IPS-18c (cell line): ENCODE data around the gene CDC16.

Source experiments
- H3K4me3 ChIP-seq: 2 replicates; pipeline ENCODE4 v1.7.0; 2013; ENCODE audit warnings: low read depth, mild to moderate bottlenecking, low read length, moderate library complexity; ENCODE audit not compliant: insufficient read depth
- H3K9me3 ChIP-seq: one replicate; pipeline ENCODE4 v1.6.1; 2013; ENCODE audit warnings: mild to moderate bottlenecking, low read length, moderate library complexity; ENCODE audit not compliant: control insufficient read depth, insufficient read depth

The CDC16 gene

GRCh38 chr13:114279758-114280355 is 45.2 kb downstream of the CDC16 start:
- Histone ChIP-seq H3K9me3 (no peaks in the 10 kb centered on the region), H3K4me3 (no peak overlapping the region)

GRCh38 chr13:114281351-114282040 is 46.8 kb downstream of the CDC16 start, which contains the start of gene UPF3A:
Gene UPF3A, plus strand, starts transcription at chr13:114281601. Its CDS starts 39 bp downstream, at chr13:114281640.
- Histone ChIP-seq H3K4me3 (peak within 1 kb of the TSS; percentile 88), H3K9me3 (no peaks in the 10 kb centered on the region)

GRCh38 chr13:114282041-114282670 is 47.5 kb downstream of the CDC16 start:
- Histone ChIP-seq H3K9me3 (no peaks in the 10 kb centered on the region), H3K4me3 (peak overlapping the region; percentile 67)

GRCh38 chr13:114283576-114283975 is 48.9 kb downstream of the CDC16 start:
- H3K4me3 ChIP-seq: no peak overlapping the region
- H3K9me3 ChIP-seq: no peaks in the 10 kb centered on the region

- H3K4me3 ChIP-seq: no peak overlapping the region
- H3K9me3 ChIP-seq: no peaks in the 10 kb centered on the region
Observed at GRCh38 chr13:114284680-114285079, 50.0 kb downstream of the CDC16 start.

- Histone ChIP-seq H3K4me3 (no peak overlapping the region), H3K9me3 (no peaks in the 10 kb centered on the region)
Observed at GRCh38 chr13:114285166-114285808, 50.6 kb downstream of the CDC16 start.

GRCh38 chr13:114286808-114287207 is 52.1 kb downstream of the CDC16 start:
- no peaks in the 10 kb centered on the region for H3K9me3 ChIP-seq
- no peak overlapping the region for H3K4me3 ChIP-seq

- Histone ChIP-seq H3K4me3 (no peak overlapping the region), H3K9me3 (no peaks in the 10 kb centered on the region)
Observed at GRCh38 chr13:114288157-114288591, 53.5 kb downstream of the CDC16 start.

GRCh38 chr13:114296448-114296847 is 61.8 kb downstream of the CDC16 start:
- Histone ChIP-seq H3K9me3 (no peaks in the 10 kb centered on the region), H3K4me3 (no peak overlapping the region)

- no peak overlapping the region for H3K4me3 ChIP-seq
- H3K9me3 ChIP-seq: no peaks in the 10 kb centered on the region
Observed at GRCh38 chr13:114296902-114297301, 62.2 kb downstream of the CDC16 start.

GRCh38 chr13:114298866-114299265 is 64.2 kb downstream of the CDC16 start:
- Histone ChIP-seq H3K9me3 (no peaks in the 10 kb centered on the region), H3K4me3 (no peak overlapping the region)

GRCh38 chr13:114299604-114300305 is 65.1 kb downstream of the CDC16 start:
- H3K4me3 ChIP-seq: no peak overlapping the region
- no peaks in the 10 kb centered on the region for H3K9me3 ChIP-seq

- H3K4me3 ChIP-seq: no peak overlapping the region
- no peaks in the 10 kb centered on the region for H3K9me3 ChIP-seq
Observed at GRCh38 chr13:114303700-114304327, 69.1 kb downstream of the CDC16 start.

GRCh38 chr13:114304346-114305034 is 69.8 kb downstream of the CDC16 start:
- H3K4me3 ChIP-seq: no peak overlapping the region

GRCh38 chr13:114309086-114309485 is 74.4 kb downstream of the CDC16 start:
- H3K9me3 ChIP-seq: no peaks in the 10 kb centered on the region

More at GRCh38 chr13:114304346-114305034, 69.8 kb downstream of the CDC16 start:
- no peaks in the 10 kb centered on the region for H3K9me3 ChIP-seq

GRCh38 chr13:114309806-114310410 is 75.2 kb downstream of the CDC16 start:
- no peak overlapping the region for H3K4me3 ChIP-seq
- H3K9me3 ChIP-seq: no peaks in the 10 kb centered on the region

More at GRCh38 chr13:114309086-114309485, 74.4 kb downstream of the CDC16 start:
- H3K4me3 ChIP-seq: no peak overlapping the region
